Measurements from ENCODE around the gene CACNA1B. TPM values are rescaled to one million over a fixed set of nuclear protein-coding genes. Genes with fewer than 3 reads are reported as not detected.

Gene CACNA1B
- polyA plus RNA-seq, 2 of the 4 experiments (the other 2 are of a cell fraction): 0.03 to 0.06 TPM

GRCh38 chr9:138097501-138097991, 220.0 kb downstream of the CACNA1B start:
- DNase-seq (ENCODE audit: low read depth in 1 of 2, low spot score in 1 of 2): no peak
- POLR2A ChIA-PET: no interaction called here
- no peak for ATAC-seq
- Histone ChIP-seq H3K4me1 (no peaks in the 10 kb centered on the region), H3K4me3 (no peak overlapping the region), H3K27ac (no peak overlapping the region), H3K4me2 (no peak overlapping the region), H3K9me3 (no peaks in the 10 kb centered on the region)
- TF ChIP-seq CTCF (IDR thresholded peaks at IDR 0.05) (no peak), SMC3 (IDR thresholded peaks at IDR 0.05) (no peak), HOXB5 (CRISPR knock-in tag; IDR thresholded peaks at IDR 0.05) (no peak), RNF2 (IDR thresholded peaks at IDR 0.05; ENCODE audit: borderline replicate concordance, low read depth) (no peak), FOSB (CRISPR knock-in tag; IDR thresholded peaks at IDR 0.05) (no peak), HES2 (IDR thresholded peaks at IDR 0.05) (no peak), TP53 (CRISPR knock-in tag; IDR thresholded peaks at IDR 0.05) (no peak), GATA3 (IDR thresholded peaks at IDR 0.05; ENCODE audit: borderline replicate concordance) (no peak), ZNF302 (CRISPR knock-in tag; IDR thresholded peaks at IDR 0.05) (no peak), ZC3H11A (IDR thresholded peaks at IDR 0.05) (no peak), RAD21 (conservative IDR thresholded peaks at IDR 0.05 in 1 of 2, IDR thresholded peaks at IDR 0.05 in 1 of 2) (no peak), BHLHE40 (IDR thresholded peaks at IDR 0.05; ENCODE audit: low read depth, low read length) (no peak), REST (IDR thresholded peaks at IDR 0.05) (no peak), POLR2A (IDR thresholded peaks at IDR 0.05; ENCODE audit: low read length) (no peak)
- WGBS (ENCODE audit: missing lambda C conversion rate): 22% methylated on average over 6 of the region's 13 CpGs
- CTCF ChIA-PET: interaction anchor here (0.7 kb wide), 1 partner anchor 15 kb away, joined by 4 read pairs; no protein-coding TSS in a partner anchor
- FAIRE-seq: no peak

- TF ChIP-seq NR3C1 (IDR thresholded peaks at IDR 0.05) (no peak), HOXB5 (CRISPR knock-in tag; IDR thresholded peaks at IDR 0.05) (no peak), EP300 (IDR thresholded peaks at IDR 0.05) (no peak), CHD4 (IDR thresholded peaks at IDR 0.05; ENCODE audit: borderline replicate concordance) (no peak), FOSL2 (IDR thresholded peaks at IDR 0.05) (no peak), FOSL2 (CRISPR knock-in tag; IDR thresholded peaks at IDR 0.05) (no peak), POLR2AphosphoS2 (conservative IDR thresholded peaks at IDR 0.05; ENCODE audit: low read length) (no peak), SMC3 (IDR thresholded peaks at IDR 0.05) (no peak)
- no peak for FAIRE-seq
- ATAC-seq: no peak
- 62% methylated on average over 17 of the region's 18 CpGs for WGBS (ENCODE audit: missing lambda C conversion rate)
- ChIA-PET CTCF (interaction anchor here (0.7 kb wide), 1 partner anchor 14 kb away, joined by 4 read pairs; no protein-coding TSS in a partner anchor), POLR2A (no interaction called here)
- Histone ChIP-seq H3K27ac (no peak overlapping the region), H3K4me2 (no peak overlapping the region), H3K4me3 (no peak overlapping the region), H3K4me1 (no peaks in the 10 kb centered on the region), H3K9me3 (no peaks in the 10 kb centered on the region)
- DNase-seq (ENCODE audit: low read depth in 1 of 2, low spot score in 1 of 2): no peak
Measured at GRCh38 chr9:138098116-138098907, 220.7 kb downstream of the CACNA1B start.
